GM12878 (cell line): ENCODE measurements around the gene TMED6. TPM values are rescaled to one million over a fixed set of nuclear protein-coding genes. Genes with fewer than 3 reads are reported as not detected.

ENCODE experiments used
- BRCA1 ChIP-seq: IDR thresholded peaks from 2 replicates; pipeline ENCODE4 v1.6.1; 2011; ENCODE audit warnings: low read depth, low read length, improper control_type of control experiment
- CEBPZ ChIP-seq: fragments of 150-350 bp; IDR thresholded peaks from 2 replicates; pipeline ENCODE4 v1.6.1; 2016; ENCODE audit warnings: low read depth, low read length
- EED ChIP-seq: sonication (generic); IDR thresholded peaks from 2 replicates; pipeline ENCODE4 v1.6.1; 2016; ENCODE audit warnings: antibody characterized with exemption, low read depth
- EP300 ChIP-seq, 2 experiments: fragments of 150-350 bp in 1 of 2; IDR thresholded peaks; 2 replicates each; pipeline ENCODE4 v1.6.1; 2011 to 2012; ENCODE audit warnings: low read depth in 2 of 2, low read length in 2 of 2, borderline replicate concordance in 1 of 2, improper control_type of control experiment in 1 of 2, inconsistent platforms in 1 of 2; ENCODE audit not compliant: control insufficient read depth in 1 of 2
- FOS ChIP-seq: IDR thresholded peaks from 3 replicates; pipeline ENCODE4 v1.6.1; 2011; ENCODE audit warnings: borderline replicate concordance; ENCODE audit not compliant: insufficient read length; ENCODE audit errors: extremely low read depth
- IKZF1 ChIP-seq: fragments of 450-650 bp; conservative IDR thresholded peaks from 2 replicates; pipeline ENCODE4 v1.6.1; 2017; ENCODE audit warnings: antibody characterized with exemption, mild to moderate bottlenecking
- MEF2B ChIP-seq: fragments of 450-650 bp; IDR thresholded peaks from 2 replicates; pipeline ENCODE4 v1.6.1; 2018; ENCODE audit warnings: mild to moderate bottlenecking, moderate library complexity; ENCODE audit not compliant: partially characterized antibody, poor library complexity, severe bottlenecking
- NR2F1 ChIP-seq: fragments of 450-650 bp; conservative IDR thresholded peaks from 2 replicates; pipeline ENCODE4 v1.6.1; 2017; ENCODE audit warnings: mild to moderate bottlenecking
- POLR2A ChIP-seq: IDR thresholded peaks from 2 replicates; pipeline ENCODE4 v1.6.1; 2011; ENCODE audit warnings: low read depth, mild to moderate bottlenecking, low read length
- RB1 ChIP-seq: fragments of 450-650 bp; formaldehyde crosslinking; IDR thresholded peaks from 2 replicates; pipeline ENCODE4 v1.6.1; 2017; ENCODE audit warnings: mild to moderate bottlenecking, borderline replicate concordance
- REST ChIP-seq: IDR thresholded peaks from 2 replicates; pipeline ENCODE4 v1.6.1; 2012; ENCODE audit warnings: mild to moderate bottlenecking, low read depth, low read length
- SMAD1 ChIP-seq: fragments of 450-650 bp; IDR thresholded peaks from 2 replicates; pipeline ENCODE4 v1.6.1; 2018; ENCODE audit warnings: mild to moderate bottlenecking, low read depth; ENCODE audit not compliant: partially characterized antibody
- USF1 ChIP-seq: IDR thresholded peaks from 2 replicates; pipeline ENCODE4 v1.6.1; 2011; ENCODE audit warnings: borderline replicate concordance, low read depth, mild to moderate bottlenecking, moderate library complexity, mixed read lengths, low read length; ENCODE audit not compliant: insufficient read depth; ENCODE audit errors: extremely low read length
- USF2 ChIP-seq: IDR thresholded peaks from 2 replicates; pipeline ENCODE4 v1.6.1; 2011; ENCODE audit warnings: low read depth, low read length, improper control_type of control experiment, borderline replicate concordance
- ZBTB11 ChIP-seq: fragments of 450-650 bp; formaldehyde crosslinking; IDR thresholded peaks from 2 replicates; pipeline ENCODE4 v1.5.0; 2022; ENCODE audit warnings: mild to moderate bottlenecking, missing genetic modification characterization
- ZNF217 ChIP-seq: fragments of 450-650 bp; IDR thresholded peaks from 2 replicates; pipeline ENCODE4 v1.6.1; 2017; ENCODE audit warnings: antibody characterized with exemption, mild to moderate bottlenecking
- polyA plus RNA-seq, 11 experiments: library from polyadenylated mRNA; depleted of rRNA in 4 of 11; unstranded in 6 of 11; stranded (reverse) in 5 of 11; fragments of >200 nt; fragmentation: Nextera tagmentation in 4 of 11; fragmentation: Illumina TruSeq in 1 of 11; extraction: Ambion mirVana in 4 of 11; extraction: Trizol in 1 of 11; gene quantifications; 1 replicate in 1 of 11; 2 replicates in 10 of 11; pipeline versions ENCODE4 v1.2.1 to v1.2.3, GENCODE V29; 2011 to 2016; ENCODE audit warnings: inconsistent platforms in 2 of 11, missing spikeins in 2 of 11, low read depth in 1 of 11
- total RNA-seq, 4 experiments: library from RNA; depleted of rRNA in 3 of 4; stranded (reverse); fragments of >200 nt in 3 of 4; fragmentation: Illumina TruSeq in 1 of 4; extraction: Trizol in 1 of 4; gene quantifications; 2 replicates each; pipeline versions ENCODE4 v1.2.1 to v1.2.3, GENCODE V29; 2013 to 2021

Gene TMED6
- total and polyA plus RNA-seq, 10 of the 15 experiments (the other 5 are each of a cell fraction or from before 2014, with no cell fraction given) = 0.27 to 1.7 (median 0.78) TPM

- TF ChIP-seq CEBPZ (no peak), MEF2B (no peak), USF1 (no peak), REST (no peak), FOS (no peak), ZBTB11 (CRISPR knock-in tag) (no peak), BRCA1 (no peak), POLR2A (no peak), NR2F1 (0 out of 2 replicates have a peak, but pooled peaks have one; percentile 70), EP300 (IDR thresholded peaks at IDR 0.05; ENCODE audit: borderline replicate concordance in 1 of 2, control insufficient read depth in 1 of 2, low read depth in 2 of 2, low read length in 2 of 2) (no peak), SMAD1 (no peak), EED (no peak), ZNF217 (no peak; the same call in 1 of the 2 replicates), IKZF1 (peak; percentile 52; the same call in 1 of the 2 replicates), USF2 (no peak), RB1 (0 out of 2 replicates have a peak, but pooled peaks have one; percentile 82)
These were observed 39.8 kb downstream of the TMED6 start (continued) for GRCh38 chr16:69311533-69312387.
